OCI-LY1 (cell line): ENCODE data around the gene RFC2.
"Not testable (repeated sequence)": the region's sequence is repeated elsewhere in the genome, so short reads cannot be mapped to it uniquely, and the experiment has no call there.

Experiments used
- H2AFZ ChIP-seq: fragments of 200-600 bp; sonication (generic), shearing (Covaris generic); 2 replicates; pipeline ENCODE4 v1.6.0; 2014; ENCODE audit warnings: antibody characterized with exemption, mild to moderate bottlenecking, low read length
- H3F3A ChIP-seq: fragments of 200-600 bp; sonication (generic), shearing (Covaris generic); 2 replicates; pipeline ENCODE4 v1.6.0; 2014; ENCODE audit warnings: mild to moderate bottlenecking, antibody characterized with exemption, low read length, moderate library complexity; ENCODE audit not compliant: insufficient read depth
- H3K27ac ChIP-seq: fragments of 200-600 bp; sonication (generic); 2 replicates; pipeline ENCODE4 v1.5.1; 2014; ENCODE audit warnings: low read length, mixed run types, mild to moderate bottlenecking, low read depth; ENCODE audit not compliant: poor library complexity, severe bottlenecking
- H3K27me3 ChIP-seq: fragments of 200-600 bp; sonication (generic); 2 replicates; pipeline ENCODE4 v1.6.0; 2014; ENCODE audit warnings: antibody characterized with exemption, mild to moderate bottlenecking, low read length, moderate library complexity; ENCODE audit not compliant: insufficient read depth
- H3K36me3 ChIP-seq: fragments of 200-600 bp; sonication (generic); 2 replicates; pipeline ENCODE4 v1.6.1; 2014; ENCODE audit warnings: mild to moderate bottlenecking, antibody characterized with exemption, low read length, moderate library complexity, mixed read lengths; ENCODE audit not compliant: insufficient read depth
- H3K4me1 ChIP-seq: fragments of 200-600 bp; sonication (generic); 2 replicates; pipeline ENCODE4 v1.5.1; 2014; ENCODE audit warnings: mild to moderate bottlenecking, low read length, moderate library complexity; ENCODE audit not compliant: insufficient read depth, severe bottlenecking
- H3K4me2 ChIP-seq: fragments of 200-600 bp; sonication (generic), shearing (Covaris generic); 2 replicates; pipeline ENCODE4 v1.6.1; 2014; ENCODE audit warnings: low read length
- H3K4me3 ChIP-seq: fragments of 200-600 bp; sonication (generic); 2 replicates; pipeline ENCODE4 v1.5.1; 2014; ENCODE audit warnings: low read length, low read depth, mild to moderate bottlenecking, mixed read lengths; ENCODE audit not compliant: poor library complexity, severe bottlenecking
- H3K79me2 ChIP-seq: fragments of 200-600 bp; shearing (Covaris generic); 2 replicates; pipeline ENCODE4 v1.6.1; 2016; ENCODE audit warnings: mixed run types, low read length, mixed read lengths; ENCODE audit not compliant: insufficient read depth
- H3K9ac ChIP-seq: fragments of 200-600 bp; sonication (generic), shearing (Covaris generic); 2 replicates; pipeline ENCODE4 v1.6.1; 2014; ENCODE audit warnings: mild to moderate bottlenecking, low read length, mixed read lengths
- H3K9me2 ChIP-seq: fragments of 200-600 bp; sonication (generic), shearing (Covaris generic); 2 replicates; pipeline ENCODE4 v1.6.1; 2014; ENCODE audit warnings: low read depth, mild to moderate bottlenecking, low read length, mixed read lengths
- H3K9me3 ChIP-seq: fragments of 200-600 bp; shearing (Covaris generic); 2 replicates; pipeline ENCODE4 v1.6.1; 2014; ENCODE audit warnings: low read length, mixed read lengths
- H4K20me1 ChIP-seq: fragments of 200-600 bp; sonication (generic), shearing (Covaris generic); 2 replicates; pipeline ENCODE4 v1.6.0; 2016; ENCODE audit warnings: mild to moderate bottlenecking, low read length; ENCODE audit not compliant: insufficient read depth
- CTCF ChIP-seq: fragments of 200-600 bp; sonication (generic), shearing (Covaris generic); IDR thresholded peaks from 2 replicates; pipeline ENCODE4 v1.5.1; 2017; ENCODE audit warnings: mild to moderate bottlenecking, antibody characterized with exemption, low read length, moderate library complexity, mixed read lengths
- EZH2 ChIP-seq: fragments of 200-600 bp; sonication (generic), shearing (Covaris generic); IDR thresholded peaks from 2 replicates; pipeline ENCODE4 v1.8.0; 2017; ENCODE audit warnings: borderline replicate concordance, mixed run types, mild to moderate bottlenecking, antibody characterized with exemption, low read length, moderate library complexity, mixed read lengths

The RFC2 gene

DNA sequence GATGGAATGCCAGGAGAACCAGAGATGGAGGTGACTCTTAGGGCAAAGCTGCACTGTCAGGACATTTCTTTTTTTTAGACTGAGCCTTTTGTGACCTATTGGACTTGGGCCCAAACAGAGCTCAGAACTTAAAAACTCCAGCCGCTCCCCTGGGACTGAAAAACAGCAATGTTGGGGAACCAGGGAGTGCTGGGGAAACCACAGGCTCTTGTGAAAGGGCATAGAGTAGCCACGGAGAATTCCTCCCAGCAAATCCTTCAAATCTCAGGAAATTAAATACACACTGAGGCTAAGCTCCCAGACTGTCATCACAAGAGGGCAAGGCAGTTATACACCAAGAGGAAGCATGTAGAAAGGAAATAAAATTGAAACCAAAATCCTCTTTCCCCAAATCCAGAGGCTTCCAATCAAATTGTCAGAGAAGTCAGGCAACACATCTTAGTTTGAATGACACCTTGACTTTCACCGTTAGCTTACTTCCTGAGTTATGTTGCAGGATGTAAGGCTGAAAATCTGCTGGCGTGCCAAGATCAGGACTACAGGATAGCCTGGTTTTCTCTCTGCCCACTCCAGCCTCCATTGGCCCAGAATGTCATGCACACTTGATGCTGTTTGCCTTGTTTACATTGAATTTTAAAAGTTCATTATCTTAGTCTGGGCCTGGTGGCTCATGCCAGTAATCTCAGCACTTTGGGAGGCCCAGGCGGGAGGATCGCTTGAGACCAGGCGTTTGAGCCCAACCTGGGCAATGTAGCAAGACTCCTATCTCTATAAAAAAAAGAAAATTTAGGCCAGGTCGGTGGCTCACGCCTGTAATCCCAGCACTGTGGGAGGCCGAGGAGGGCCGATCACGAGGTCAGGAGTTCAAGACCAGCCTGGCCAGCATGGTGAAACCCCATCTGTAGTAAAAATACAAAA, 2.6 kb upstream of the RFC2 start:
- H2AFZ ChIP-seq: no peak overlapping the region
- no peak overlapping the region for H3K27ac ChIP-seq
- H3K27me3 ChIP-seq: no peaks in the 10 kb centered on the region
- TF ChIP-seq CTCF (no peak), EZH2 (no peak)
- peaks cover 14% of the 10 kb centered on the region for H3K79me2 ChIP-seq
- no peak overlapping the region for H3K4me2 ChIP-seq
- no peak overlapping the region for H3K9ac ChIP-seq
- no peak overlapping the region for H3K4me3 ChIP-seq
- no peaks in the 10 kb centered on the region for H4K20me1 ChIP-seq
- H3K9me2 ChIP-seq: no peaks in the 10 kb centered on the region
- peaks cover 31% of the 10 kb centered on the region for H3K4me1 ChIP-seq
- H3K9me3 ChIP-seq: no peaks in the 10 kb centered on the region
- peaks cover 5% of the 10 kb centered on the region for H3K36me3 ChIP-seq
- H3F3A ChIP-seq: no peaks in the 10 kb centered on the region

- not testable (repeated sequence) for H3K9me3 ChIP-seq, H2AFZ ChIP-seq, H3K9ac ChIP-seq, H3K27ac ChIP-seq, H3K9me2 ChIP-seq, H4K20me1 ChIP-seq, H3F3A ChIP-seq, H3K27me3 ChIP-seq
- Histone ChIP-seq H3K4me2 (peak overlapping the region; percentile 83), H3K4me3 (peak overlapping the region; percentile 83), H3K4me1 (peaks cover 31% of the 10 kb centered on the region), H3K36me3 (peaks cover 14% of the 10 kb centered on the region), H3K79me2 (peaks cover 14% of the 10 kb centered on the region)
These were observed 1.3 kb upstream of the RFC2 start for GRCh38 chr7:74255461-74255860.

GRCh38 chr7:74254858-74255379, 720 bp upstream of the RFC2 start:
- peak overlapping the region; percentile 83 for H3K4me3 ChIP-seq
- peaks cover 20% of the 10 kb centered on the region for H3K36me3 ChIP-seq
- peak overlapping the region; percentile 83 for H3K4me2 ChIP-seq
- no peaks in the 10 kb centered on the region for H3K27me3 ChIP-seq
- TF ChIP-seq EZH2 (no peak), CTCF (no peak)
- H3F3A ChIP-seq: no peaks in the 10 kb centered on the region
- H2AFZ ChIP-seq: peak overlapping the region; percentile 10; the same call in 1 of the 2 replicates
- H3K9ac ChIP-seq: peak overlapping the region; percentile 91
- H4K20me1 ChIP-seq: no peaks in the 10 kb centered on the region
- H3K79me2 ChIP-seq: peaks cover 14% of the 10 kb centered on the region
- peaks cover 31% of the 10 kb centered on the region for H3K4me1 ChIP-seq
- H3K9me2 ChIP-seq: no peaks in the 10 kb centered on the region
- H3K27ac ChIP-seq: no peak overlapping the region
- no peaks in the 10 kb centered on the region for H3K9me3 ChIP-seq
